Omental fat pad (tissue), 4 donors: ENCODE results near the gene GALNTL6. TPM values are rescaled to one million over a fixed set of nuclear protein-coding genes. Genes with fewer than 3 reads are reported as not detected.

Experiments used
- ATAC-seq: fragments of 150-250 bp; one replicate; pipeline ENCODE4 v1.9.1; 2016; ENCODE audit warnings: mild to moderate bottlenecking, moderate library complexity; ENCODE audit not compliant: low FRiP score
- DNase-seq: peaks from one replicate; pipeline ENCODE4 v3.0.0-alpha.2; 2019; ENCODE audit warnings: low spot score
- total RNA-seq, 4 donors: library from RNA; depleted of rRNA; stranded (reverse); fragments of >200 nt; gene quantifications; one replicate each; pipeline ENCODE4 v1.1.0, GENCODE V29; 2016
- TF ChIP-seq, protein P1 (sequence below), 3 donors: fragments of 450-650 bp; IDR thresholded peaks; one replicate each; pipeline ENCODE4 v1.5.1; 2016 to 2017; ENCODE audit warnings: antibody characterized with exemption in 3 of 3, mild to moderate bottlenecking in 3 of 3, moderate library complexity in 2 of 3

The GALNTL6 gene
- total RNA-seq, 4 donors from 2014 or later, result not detected

DNA sequence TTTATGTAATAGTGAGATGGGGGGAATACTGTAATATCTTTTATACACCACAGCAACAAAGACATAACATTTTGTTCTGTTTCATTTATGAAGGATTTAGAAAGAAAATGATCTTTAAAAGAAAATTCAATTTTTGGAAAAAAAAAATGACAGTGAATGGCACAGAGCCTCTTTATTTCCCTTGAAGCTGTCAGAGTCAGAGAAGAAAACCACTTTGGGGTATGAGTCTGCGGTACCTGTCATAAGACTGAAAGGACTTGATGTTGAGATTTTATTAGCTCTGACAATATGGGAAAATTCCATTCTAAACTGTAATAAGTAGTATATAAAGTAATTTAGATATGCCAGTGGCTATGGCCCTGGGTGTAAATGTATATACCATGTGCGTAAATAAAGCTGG is 134.8 kb downstream of the GALNTL6 start:
- ATAC-seq, result no peak
- no peak for DNase-seq
- TF ChIP-seq, protein P1, sequence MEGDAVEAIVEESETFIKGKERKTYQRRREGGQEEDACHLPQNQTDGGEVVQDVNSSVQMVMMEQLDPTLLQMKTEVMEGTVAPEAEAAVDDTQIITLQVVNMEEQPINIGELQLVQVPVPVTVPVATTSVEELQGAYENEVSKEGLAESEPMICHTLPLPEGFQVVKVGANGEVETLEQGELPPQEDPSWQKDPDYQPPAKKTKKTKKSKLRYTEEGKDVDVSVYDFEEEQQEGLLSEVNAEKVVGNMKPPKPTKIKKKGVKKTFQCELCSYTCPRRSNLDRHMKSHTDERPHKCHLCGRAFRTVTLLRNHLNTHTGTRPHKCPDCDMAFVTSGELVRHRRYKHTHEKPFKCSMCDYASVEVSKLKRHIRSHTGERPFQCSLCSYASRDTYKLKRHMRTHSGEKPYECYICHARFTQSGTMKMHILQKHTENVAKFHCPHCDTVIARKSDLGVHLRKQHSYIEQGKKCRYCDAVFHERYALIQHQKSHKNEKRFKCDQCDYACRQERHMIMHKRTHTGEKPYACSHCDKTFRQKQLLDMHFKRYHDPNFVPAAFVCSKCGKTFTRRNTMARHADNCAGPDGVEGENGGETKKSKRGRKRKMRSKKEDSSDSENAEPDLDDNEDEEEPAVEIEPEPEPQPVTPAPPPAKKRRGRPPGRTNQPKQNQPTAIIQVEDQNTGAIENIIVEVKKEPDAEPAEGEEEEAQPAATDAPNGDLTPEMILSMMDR (IDR thresholded peaks at IDR 0.05), result no peak

- ATAC-seq, result no peak
- TF ChIP-seq, protein P1 (IDR thresholded peaks at IDR 0.05), result no peak
Observed at GRCh38 chr4:171954650-171955049, 141.4 kb downstream of the GALNTL6 start.

GRCh38 chr4:171956678-171957077 is 143.5 kb downstream of the GALNTL6 start:
- TF ChIP-seq, protein P1 (IDR thresholded peaks at IDR 0.05), result no peak
- ATAC-seq, result no peak
- DNase-seq, result no peak

More at GRCh38 chr4:171954650-171955049, 141.4 kb downstream of the GALNTL6 start:
- no peak for DNase-seq

- TF ChIP-seq, protein P1 (IDR thresholded peaks at IDR 0.05), result no peak
- ATAC-seq, result no peak
- no peak for DNase-seq
Observed at GRCh38 chr4:171962110-171962509, 148.9 kb downstream of the GALNTL6 start.

DNA sequence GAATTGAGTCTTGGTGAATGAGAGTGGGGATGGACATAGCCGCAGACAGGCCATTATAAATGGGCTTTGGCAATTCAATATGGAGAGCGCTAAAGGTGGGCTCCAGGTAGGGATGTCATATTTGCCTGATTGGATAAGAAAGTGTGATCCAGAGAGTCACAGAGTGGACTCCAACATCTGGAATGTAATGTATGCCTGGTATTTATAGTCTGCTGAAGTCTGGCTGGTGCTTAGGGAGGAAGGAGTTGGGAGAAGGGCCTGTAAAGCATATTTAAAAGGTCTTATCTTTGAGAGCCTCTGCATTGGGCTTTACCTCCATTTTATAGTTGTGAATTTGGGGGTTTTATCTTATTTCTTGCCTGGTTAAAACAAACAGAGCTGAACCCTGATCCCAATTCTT is 153.2 kb downstream of the GALNTL6 start:
- TF ChIP-seq, protein P1 (IDR thresholded peaks at IDR 0.05), result no peak
- no peak for ATAC-seq

DNA sequence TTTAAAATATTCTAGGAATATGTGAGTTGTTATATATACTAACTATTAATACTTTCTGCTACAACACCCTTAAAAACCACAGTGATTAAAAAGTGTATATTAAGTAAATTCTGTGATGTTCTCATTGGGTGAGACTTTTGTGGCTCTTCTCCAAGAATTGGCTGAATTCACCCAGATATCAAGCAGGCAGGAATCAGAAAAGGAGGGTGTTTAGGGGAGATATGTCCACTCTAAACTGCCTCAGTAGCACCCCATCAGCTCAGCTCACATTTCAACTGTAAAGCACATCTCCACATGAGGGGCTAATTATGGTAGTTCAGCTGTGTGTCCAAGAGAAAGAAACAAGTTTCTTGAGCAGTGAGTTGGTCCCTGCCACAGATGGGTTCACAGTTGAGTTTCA is 165.0 kb downstream of the GALNTL6 start:
- TF ChIP-seq, protein P1 (IDR thresholded peaks at IDR 0.05), result no peak
- no peak for ATAC-seq
- DNase-seq, result no peak

More for the DNA sequence above, 153.2 kb downstream of the GALNTL6 start:
- DNase-seq, result no peak

DNA sequence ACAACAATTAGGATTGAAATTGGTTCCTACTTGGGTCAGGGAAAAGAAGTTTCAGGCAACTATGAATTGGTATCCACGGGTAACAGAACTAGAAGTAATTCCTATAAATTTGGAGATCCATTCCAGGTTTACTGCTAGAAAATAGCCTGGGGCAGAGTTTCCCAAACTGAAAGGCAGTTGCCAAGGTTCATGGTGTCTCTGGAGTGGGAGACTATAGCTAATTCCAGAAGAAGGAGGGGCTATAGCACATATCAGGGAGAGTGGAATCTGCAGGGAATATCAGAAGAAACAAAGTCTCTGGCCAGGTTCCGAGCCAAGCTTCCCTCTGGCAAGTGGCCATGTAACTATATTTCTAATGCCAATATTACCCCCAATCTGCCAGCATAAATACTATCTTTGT is 166.3 kb downstream of the GALNTL6 start:
- DNase-seq, result no peak
- ATAC-seq, result no peak
- TF ChIP-seq, protein P1 (IDR thresholded peaks at IDR 0.05), result no peak
